WI38 (cell line): ENCODE data around the gene RHOT2.

Experiments
- H3K4me3 ChIP-seq: 2 replicates; pipeline ENCODE4 v1.5.1; 2011; ENCODE audit warnings: low read depth, mild to moderate bottlenecking, control low read depth, low read length
- TF ChIP-seq, protein P1 (sequence below): IDR thresholded peaks from 2 replicates; pipeline ENCODE4 v1.5.1; 2012; ENCODE audit warnings: low read depth, mild to moderate bottlenecking, control low read depth, low read length

The RHOT2 gene

GRCh38 chr16:660459-661183, 7.3 kb upstream of the RHOT2 start:
- TF ChIP-seq, protein P1, sequence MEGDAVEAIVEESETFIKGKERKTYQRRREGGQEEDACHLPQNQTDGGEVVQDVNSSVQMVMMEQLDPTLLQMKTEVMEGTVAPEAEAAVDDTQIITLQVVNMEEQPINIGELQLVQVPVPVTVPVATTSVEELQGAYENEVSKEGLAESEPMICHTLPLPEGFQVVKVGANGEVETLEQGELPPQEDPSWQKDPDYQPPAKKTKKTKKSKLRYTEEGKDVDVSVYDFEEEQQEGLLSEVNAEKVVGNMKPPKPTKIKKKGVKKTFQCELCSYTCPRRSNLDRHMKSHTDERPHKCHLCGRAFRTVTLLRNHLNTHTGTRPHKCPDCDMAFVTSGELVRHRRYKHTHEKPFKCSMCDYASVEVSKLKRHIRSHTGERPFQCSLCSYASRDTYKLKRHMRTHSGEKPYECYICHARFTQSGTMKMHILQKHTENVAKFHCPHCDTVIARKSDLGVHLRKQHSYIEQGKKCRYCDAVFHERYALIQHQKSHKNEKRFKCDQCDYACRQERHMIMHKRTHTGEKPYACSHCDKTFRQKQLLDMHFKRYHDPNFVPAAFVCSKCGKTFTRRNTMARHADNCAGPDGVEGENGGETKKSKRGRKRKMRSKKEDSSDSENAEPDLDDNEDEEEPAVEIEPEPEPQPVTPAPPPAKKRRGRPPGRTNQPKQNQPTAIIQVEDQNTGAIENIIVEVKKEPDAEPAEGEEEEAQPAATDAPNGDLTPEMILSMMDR: no peak
- H3K4me3 ChIP-seq: no peak overlapping the region

DNA sequence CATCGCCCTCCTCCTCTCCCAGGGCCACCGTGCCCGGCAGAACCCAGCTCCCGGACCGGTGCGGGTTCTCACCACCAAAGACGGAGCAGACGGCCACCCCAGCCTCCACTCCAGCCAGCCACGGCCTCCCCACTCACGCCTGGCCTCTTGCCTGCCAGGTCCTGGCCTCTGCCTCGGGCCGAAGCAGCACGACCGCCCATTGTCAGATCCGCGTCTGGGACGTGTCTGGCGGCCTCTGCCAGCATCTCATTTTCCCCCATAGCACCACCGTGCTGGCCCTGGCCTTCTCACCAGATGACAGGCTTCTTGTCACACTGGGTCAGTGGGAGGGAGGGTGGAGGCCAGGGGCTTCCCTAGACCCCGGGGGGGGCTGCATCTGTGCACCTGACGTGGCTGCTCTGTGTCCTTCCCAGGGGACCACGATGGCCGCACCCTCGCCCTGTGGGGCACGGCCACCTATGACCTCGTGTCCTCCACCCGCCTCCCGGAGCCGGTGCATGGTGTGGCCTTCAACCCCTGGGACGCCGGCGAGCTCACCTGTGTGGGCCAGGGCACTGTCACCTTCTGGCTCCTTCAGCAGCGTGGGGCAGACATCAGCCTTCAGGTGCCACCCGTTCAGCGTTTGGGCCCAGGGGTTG, 6.6 kb upstream of the RHOT2 start:
- TF ChIP-seq, protein P1: no peak

DNA sequence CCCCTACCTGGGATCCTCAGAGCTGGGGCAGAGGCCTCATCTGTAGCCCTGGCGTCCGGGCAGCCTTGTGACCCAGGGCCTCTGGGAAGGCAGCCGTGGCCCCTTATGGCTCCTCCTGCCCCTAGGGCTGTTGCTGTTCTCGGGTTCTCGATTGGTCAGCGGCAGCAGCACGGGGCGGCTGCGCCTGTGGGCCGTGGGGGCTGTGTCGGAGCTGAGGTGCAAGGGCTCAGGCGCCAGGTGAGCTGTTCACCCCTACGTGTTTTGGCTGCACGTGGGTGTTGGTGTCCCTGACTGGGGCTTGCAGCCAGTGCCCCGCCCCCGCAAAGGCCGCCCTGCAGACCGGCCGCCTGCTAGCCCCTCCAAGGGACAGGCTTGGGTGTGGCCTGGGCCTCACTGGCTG, 5.8 kb upstream of the RHOT2 start:
- TF ChIP-seq, protein P1: no peak
- no peak overlapping the region for H3K4me3 ChIP-seq

More for the DNA sequence above, 6.6 kb upstream of the RHOT2 start:
- H3K4me3 ChIP-seq: no peak overlapping the region

GRCh38 chr16:662597-662996, 5.3 kb upstream of the RHOT2 start:
- TF ChIP-seq, protein P1: no peak
- no peak overlapping the region for H3K4me3 ChIP-seq

DNA sequence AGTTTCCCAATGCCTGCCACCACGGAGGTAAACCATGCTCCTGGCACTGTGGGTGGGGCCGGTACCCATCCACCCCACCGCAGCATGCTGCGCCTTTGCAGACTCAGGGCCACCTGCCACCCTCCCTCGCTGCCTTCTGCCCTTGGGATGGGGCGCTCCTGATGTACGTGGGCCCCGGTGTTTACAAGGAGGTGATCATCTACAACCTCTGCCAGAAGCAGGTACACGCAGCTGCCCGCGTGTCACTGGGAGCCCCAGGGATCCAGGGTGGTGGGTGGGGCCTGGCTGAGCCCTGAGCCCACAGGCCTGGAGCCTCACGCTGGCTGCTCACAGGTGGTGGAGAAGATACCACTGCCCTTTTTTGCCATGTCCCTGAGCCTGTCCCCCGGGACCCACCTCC, 1.4 kb upstream of the RHOT2 start:
- H3K4me3 ChIP-seq: no peak overlapping the region
- TF ChIP-seq, protein P1: no peak

- H3K4me3 ChIP-seq: no peak overlapping the region; the same call in 1 of the 2 replicates
- TF ChIP-seq, protein P1: no peak
Measured at GRCh38 chr16:667113-667779, 686 bp upstream of the RHOT2 start.
